K562 (cell line): ENCODE data around the gene GJB6. TPM values are rescaled to one million over a fixed set of nuclear protein-coding genes. Genes with fewer than 3 reads are reported as not detected.

Experiments used
- ATAC-seq: fragments of 200-7000 bp; cut with Tn5 transposase; 3 replicates; pipeline ENCODE4 v1.9.1; 2020; ENCODE audit warnings: moderate library complexity
- BruUV-seq: library from RNA; stranded (reverse); fragments of 400-500 nt; replicated peaks from 2 replicates; lab custom pipeline; 2021; lab: Mats Ljungman, UMichigan
- CTCF ChIA-PET: fragments of 300-600 bp; formaldehyde crosslinking; extraction: SDS; loops from one replicate; lab custom pipeline; 2021; ENCODE audit warnings: low intra/inter-chr PET ratio; lab: Yijun Ruan, JAX
- POLR2A ChIA-PET: fragments of 300-600, 350-650 bp; sonication (Branson Sonifier 250); formaldehyde crosslinking; extraction: SDS; loops from one replicate; lab custom pipeline; 2021; ENCODE audit warnings: antibody characterized with exemption, inconsistent platforms; lab: Yijun Ruan, JAX
- DNase-seq, 4 experiments: peaks; one replicate each; pipeline versions ENCODE4 v3.0.0 to v3.0.0-alpha.2; 2011 to 2018; ENCODE audit warnings: low spot score in 3 of 4, mixed read lengths in 3 of 4; ENCODE audit errors: extremely low read depth in 1 of 4
- FAIRE-seq: peaks from 2 replicates; lab custom pipeline; 2011; peaks lifted over from hg19 to GRCh38; lab: Jason Lieb, UNC
- H2AFZ ChIP-seq: 2 replicates; pipeline ENCODE4 v1.6.0; 2011; ENCODE audit warnings: low read depth, low read length, control low read depth, inconsistent platforms
- H3K27ac ChIP-seq: fragments of 200-600 bp; 3 replicates; pipeline ENCODE4 v1.8.0; 2011; ENCODE audit warnings: low read depth, mild to moderate bottlenecking, control low read depth, inconsistent platforms, low read length, moderate library complexity, mixed read lengths; ENCODE audit errors: extremely low read depth
- H3K27me3 ChIP-seq, 2 experiments: fragments of 300-600 bp in 1 of 2; 2 replicates in 1 of 2; 3 replicates in 1 of 2; pipeline versions ENCODE4 v1.6.0 to v1.8.0; 2011; ENCODE audit warnings: inconsistent platforms in 2 of 2, low read length in 2 of 2, mild to moderate bottlenecking in 1 of 2, mixed read lengths in 1 of 2, moderate library complexity in 1 of 2; ENCODE audit not compliant: control insufficient read depth in 2 of 2, insufficient read depth in 2 of 2
- H3K36me3 ChIP-seq: fragments of 300-600 bp; 3 replicates; pipeline ENCODE4 v1.8.0; 2011; ENCODE audit warnings: mild to moderate bottlenecking, low read length, inconsistent platforms; ENCODE audit not compliant: control insufficient read depth, insufficient read depth
- H3K4me1 ChIP-seq, 2 experiments: fragments of 200-600 bp in 1 of 2; replicated peaks in 1 of 2; 2 replicates in 1 of 2; 3 replicates in 1 of 2; pipeline versions ENCODE4 v1.5.1 to v1.8.0; 2011; ENCODE audit warnings: inconsistent platforms in 2 of 2, low read length in 2 of 2, mild to moderate bottlenecking in 1 of 2, mixed read lengths in 1 of 2, moderate library complexity in 1 of 2; ENCODE audit not compliant: control insufficient read depth in 2 of 2, insufficient read depth in 2 of 2
- H3K4me2 ChIP-seq: 2 replicates; pipeline ENCODE4 v1.6.1; 2011; ENCODE audit warnings: low read length, control low read depth, inconsistent platforms, mixed read lengths; ENCODE audit not compliant: insufficient read depth
- H3K4me3 ChIP-seq: fragments of 200-600 bp; sonication (generic), shearing (Covaris generic); 2 replicates; pipeline ENCODE4 v1.5.1; 2016; ENCODE audit warnings: control low read depth, inconsistent platforms
- H3K79me2 ChIP-seq: fragments of 200-600 bp; 3 replicates; pipeline ENCODE4 v1.8.0; 2011; ENCODE audit warnings: low read length, inconsistent platforms; ENCODE audit not compliant: control insufficient read depth, insufficient read depth
- H3K9ac ChIP-seq, 2 experiments: 2 replicates each; pipeline versions ENCODE4 v1.6.0 to v1.6.1; 2011; ENCODE audit warnings: low read depth in 2 of 2, low read length in 2 of 2, control low read depth in 1 of 2, inconsistent platforms in 1 of 2, mild to moderate bottlenecking in 1 of 2, mixed read lengths in 1 of 2; ENCODE audit not compliant: insufficient read depth in 1 of 2
- H3K9me1 ChIP-seq: one replicate; pipeline ENCODE4 v1.6.0; 2011; ENCODE audit warnings: inconsistent platforms, mild to moderate bottlenecking, low read length, moderate library complexity; ENCODE audit not compliant: control insufficient read depth, insufficient read depth
- H3K9me3 ChIP-seq: replicated peaks from 2 replicates; pipeline ENCODE4 v1.5.1; 2011; ENCODE audit warnings: low read depth, low read length, inconsistent platforms; ENCODE audit not compliant: control insufficient read depth, insufficient read depth
- H4K20me1 ChIP-seq: replicated peaks from 2 replicates; pipeline ENCODE4 v1.6.1; 2011; ENCODE audit warnings: low read length, inconsistent platforms, mixed read lengths; ENCODE audit not compliant: control insufficient read depth, insufficient read depth
- ATF7 ChIP-seq: fragments of 450-650 bp; IDR thresholded peaks from 2 replicates; pipeline ENCODE4 v1.7.1; 2014; ENCODE audit warnings: mild to moderate bottlenecking, moderate library complexity
- CBFA2T3 ChIP-seq: fragments of 450-650 bp; IDR thresholded peaks from 2 replicates; pipeline ENCODE4 v1.6.1; 2017
- E2F6 ChIP-seq, 2 experiments: IDR thresholded peaks; 2 replicates each; pipeline ENCODE4 v1.6.1; 2011; ENCODE audit warnings: borderline replicate concordance in 1 of 2, control low read depth in 1 of 2, low read depth in 1 of 2, low read length in 1 of 2, mild to moderate bottlenecking in 1 of 2, mixed read lengths in 1 of 2, moderate library complexity in 1 of 2; ENCODE audit not compliant: insufficient read depth in 1 of 2, insufficient read length in 1 of 2, poor library complexity in 1 of 2, severe bottlenecking in 1 of 2; ENCODE audit errors: extremely low read depth in 1 of 2
- KLF6 ChIP-seq: fragments of 250-450 bp; sonication (Bioruptor Pico); IDR thresholded peaks from 2 replicates; pipeline ENCODE4 v1.4.0; 2020; ENCODE audit warnings: mild to moderate bottlenecking, moderate library complexity, borderline replicate concordance
- NBN ChIP-seq: fragments of 450-650 bp; IDR thresholded peaks from 2 replicates; pipeline ENCODE4 v1.6.1; 2016; ENCODE audit warnings: low read depth, mild to moderate bottlenecking
- NR0B1 ChIP-seq: fragments of 450-650 bp; IDR thresholded peaks from one replicate; pipeline ENCODE4 v1.6.1; 2018; ENCODE audit warnings: mild to moderate bottlenecking, moderate library complexity; ENCODE audit not compliant: partially characterized antibody
- POLR2G ChIP-seq: fragments of 200-400 bp; formaldehyde crosslinking; IDR thresholded peaks from 2 replicates; pipeline ENCODE4 v1.6.1; 2017; ENCODE audit warnings: low read depth, mild to moderate bottlenecking, antibody characterized with exemption, low read length, moderate library complexity
- TAF9B ChIP-seq: fragments of 450-650 bp; IDR thresholded peaks from 2 replicates; pipeline ENCODE4 v1.6.1; 2018; ENCODE audit warnings: mild to moderate bottlenecking; ENCODE audit not compliant: partially characterized antibody
- TCFL5 ChIP-seq: fragments of 250-450 bp; sonication (Bioruptor Pico); conservative IDR thresholded peaks from 2 replicates; pipeline ENCODE4 v1.6.1; 2021; ENCODE audit warnings: mild to moderate bottlenecking, moderate library complexity, matching md5 sums
- ZBTB2 ChIP-seq: fragments of 450-650 bp; IDR thresholded peaks from 2 replicates; pipeline ENCODE4 v1.6.1; 2016; ENCODE audit warnings: antibody characterized with exemption
- ZKSCAN3 ChIP-seq: fragments of 250-450 bp; sonication (Bioruptor Pico); IDR thresholded peaks from 2 replicates; pipeline ENCODE4 v1.4.0; 2020
- ZNF143 ChIP-seq: sonication (generic); formaldehyde crosslinking; IDR thresholded peaks from 2 replicates; pipeline ENCODE4 v1.9.0; 2022; ENCODE audit warnings: mild to moderate bottlenecking, missing genetic modification reagents
- ZNF324 ChIP-seq: fragments of 250-450 bp; sonication (Bioruptor Pico); IDR thresholded peaks from 2 replicates; pipeline ENCODE4 v1.4.0; 2020; ENCODE audit warnings: mild to moderate bottlenecking
- WGBS: fragments of 100-300 bp; shearing (Covaris generic); methylation state at CpG from one replicate; pipeline ENCODE4 v1.1.6; 2016; ENCODE audit warnings: low coverage, mixed read lengths; ENCODE audit not compliant: insufficient coverage; ENCODE audit errors: missing lambda C conversion rate; 5-methylcytosine and 5-hydroxymethylcytosine counted together
- in situ Hi-C: fragments of 300-500 bp; cut with MboI; formaldehyde crosslinking; loops from 4 replicates; pipeline ENCODE4 v1.15.0; 2018; ENCODE audit warnings: inconsistent platforms, mixed read lengths
- intact Hi-C: fragments of 100-400 bp; cut with micrococcal nuclease; formaldehyde crosslinking; loops from 2 replicates; pipeline ENCODE4 v1.14.2; 2022
- polyA plus RNA-seq, 8 experiments: library from polyadenylated mRNA; depleted of rRNA in 4 of 8; stranded (reverse) in 5 of 8; unstranded in 3 of 8; fragments of >200 nt; fragmentation: Nextera tagmentation in 2 of 8; fragmentation: Illumina TruSeq in 1 of 8; extraction: Ambion mirVana in 2 of 8; extraction: Trizol in 1 of 8; gene quantifications; 2 replicates each; pipeline versions ENCODE4 v1.2.1 to v1.2.3, GENCODE V29; 2011 to 2014; ENCODE audit warnings: inconsistent platforms in 1 of 8, missing spikeins in 1 of 8
- total RNA-seq, 7 experiments: library from RNA; depleted of rRNA in 6 of 7; stranded (reverse); fragments of >200 nt in 6 of 7; fragmentation: Illumina TruSeq in 2 of 7; extraction: Trizol in 2 of 7; gene quantifications; 2 replicates each; pipeline versions ENCODE4 v1.2.1 to v1.2.3, GENCODE V29; 2011 to 2021; ENCODE audit warnings: low replicate concordance in 1 of 7
- TF ChIP-seq, protein P1 (sequence below), 2 experiments: fragments of 450-650 bp in 1 of 2; IDR thresholded peaks; 2 replicates each; pipeline ENCODE4 v1.6.1; 2011 to 2017; ENCODE audit warnings: low read depth in 2 of 2, antibody characterized with exemption in 1 of 2, borderline replicate concordance in 1 of 2, low read length in 1 of 2, mild to moderate bottlenecking in 1 of 2, mixed read lengths in 1 of 2; ENCODE audit not compliant: control insufficient read depth in 1 of 2

Gene GJB6
- total and polyA plus RNA-seq, 9 of the 15 experiments (the other 6 are each of a cell fraction or from before 2014, with no cell fraction given): not detected

- no peaks in the 10 kb centered on the region for H3K79me2 ChIP-seq
- H4K20me1 ChIP-seq: no peaks in the 10 kb centered on the region
- intact Hi-C loops: no loop called here
- ATAC-seq (no peak), DNase-seq (no peak)
- peaks cover 4% of the 10 kb centered on the region in 2 experiments; a peak in 2 of 5 replicates for H3K4me1 ChIP-seq
- no peaks in the 10 kb centered on the region for H3K9me1 ChIP-seq
- in situ Hi-C loops: no loop called here
- BruUV-seq: no TSS peak
- H3K36me3 ChIP-seq: no peaks in the 10 kb centered on the region
- TF ChIP-seq, protein P1, sequence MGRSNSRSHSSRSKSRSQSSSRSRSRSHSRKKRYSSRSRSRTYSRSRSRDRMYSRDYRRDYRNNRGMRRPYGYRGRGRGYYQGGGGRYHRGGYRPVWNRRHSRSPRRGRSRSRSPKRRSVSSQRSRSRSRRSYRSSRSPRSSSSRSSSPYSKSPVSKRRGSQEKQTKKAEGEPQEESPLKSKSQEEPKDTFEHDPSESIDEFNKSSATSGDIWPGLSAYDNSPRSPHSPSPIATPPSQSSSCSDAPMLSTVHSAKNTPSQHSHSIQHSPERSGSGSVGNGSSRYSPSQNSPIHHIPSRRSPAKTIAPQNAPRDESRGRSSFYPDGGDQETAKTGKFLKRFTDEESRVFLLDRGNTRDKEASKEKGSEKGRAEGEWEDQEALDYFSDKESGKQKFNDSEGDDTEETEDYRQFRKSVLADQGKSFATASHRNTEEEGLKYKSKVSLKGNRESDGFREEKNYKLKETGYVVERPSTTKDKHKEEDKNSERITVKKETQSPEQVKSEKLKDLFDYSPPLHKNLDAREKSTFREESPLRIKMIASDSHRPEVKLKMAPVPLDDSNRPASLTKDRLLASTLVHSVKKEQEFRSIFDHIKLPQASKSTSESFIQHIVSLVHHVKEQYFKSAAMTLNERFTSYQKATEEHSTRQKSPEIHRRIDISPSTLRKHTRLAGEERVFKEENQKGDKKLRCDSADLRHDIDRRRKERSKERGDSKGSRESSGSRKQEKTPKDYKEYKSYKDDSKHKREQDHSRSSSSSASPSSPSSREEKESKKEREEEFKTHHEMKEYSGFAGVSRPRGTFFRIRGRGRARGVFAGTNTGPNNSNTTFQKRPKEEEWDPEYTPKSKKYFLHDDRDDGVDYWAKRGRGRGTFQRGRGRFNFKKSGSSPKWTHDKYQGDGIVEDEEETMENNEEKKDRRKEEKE (IDR thresholded peaks at IDR 0.05; ENCODE audit: borderline replicate concordance in 1 of 2, control insufficient read depth in 1 of 2, low read depth in 2 of 2, low read length in 1 of 2): no peak
- TF ChIP-seq TAF9B: no peak
- no peak for TF ChIP-seq NBN
- no peak for TF ChIP-seq TCFL5 (CRISPR knock-in tag)
- TF ChIP-seq NR0B1: no peak
- TF ChIP-seq ZBTB2: no peak
- no peak for TF ChIP-seq ATF7
- TF ChIP-seq ZNF143 (CRISPR knock-in tag): no peak
- no peak for TF ChIP-seq CBFA2T3
- TF ChIP-seq E2F6 (IDR thresholded peaks at IDR 0.05; ENCODE audit: borderline replicate concordance in 1 of 2, extremely low read depth in 1 of 2, insufficient read depth in 1 of 2, insufficient read length in 1 of 2, low read depth in 1 of 2, low read length in 1 of 2, poor library complexity in 1 of 2, severe bottlenecking in 1 of 2): no peak
- TF ChIP-seq ZKSCAN3 (CRISPR knock-in tag): no peak
- TF ChIP-seq KLF6 (CRISPR knock-in tag): no peak
- no peak for TF ChIP-seq POLR2G
- no peak for TF ChIP-seq ZNF324 (CRISPR knock-in tag)
- TF ChIP-seq, all 486 proteins: peak for 0
- Histone ChIP-seq H3K27me3 (peaks cover 4 to 19% of the 10 kb centered on the region in 2 experiments; a peak in 4 of 5 replicates), H2AFZ (no peak overlapping the region), H3K4me2 (no peak overlapping the region), H3K9me3 (no peaks in the 10 kb centered on the region), H3K27ac (no peak overlapping the region), H3K4me3 (no peak overlapping the region), H3K9ac (no peak overlapping the region)
- 11% methylated on average over 12 of the region's 24 CpGs for WGBS
- POLR2A ChIA-PET: no interaction called here
- CTCF ChIA-PET: no interaction called here
- no peak for FAIRE-seq
These were observed 40.6 kb downstream of the GJB6 start for GRCh38 chr13:20191311-20192157.
